Cardiac septum (tissue), 1 donor: ENCODE results near the gene GPN1. TPM values are rescaled to one million over a fixed set of nuclear protein-coding genes. Genes with fewer than 3 reads are reported as not detected.
"Not testable (repeated sequence)": the region's sequence is repeated elsewhere in the genome, so short reads cannot be mapped to it uniquely, and the experiment has no call there.

Experiments used
- DNase-seq: peaks from one replicate; pipeline ENCODE4 v3.0.0-alpha.2; 2020; ENCODE audit warnings: low spot score
- intact Hi-C: fragments of 100-400 bp; cut with DNase I; formaldehyde crosslinking; loops from one replicate; pipeline ENCODE4 v1.14.0; 2022
- long read RNA-seq: library from polyadenylated mRNA; unstranded; transcript quantifications from one replicate; pipeline ENCODE4 v2.0.0, GENCODE V29; 2021
- total RNA-seq: library from RNA; stranded (reverse); fragmentation: NEBNext Ultra II Directional; extraction: Animal tissue kit (Norgen Biotek cat#: 25700); gene quantifications from one replicate; pipeline ENCODE4 v1.2.1, GENCODE V29; 2021
- donor health status: DM: no; HTN: no; CAD: no.

The GPN1 gene
- 17.8 TPM for total RNA-seq
- long read RNA-seq, transcript GPN1-212 (14 exons, 1,832 nt): major isoform, 49 of 53 reads
- long read RNA-seq, partial matches to known transcripts: 0 of 53 reads
- long read RNA-seq, other reads (novel, unspliced or antisense): 4 of 53 reads

- DNase-seq: peak; percentile 95
- intact Hi-C loops: loop anchor here (2.0 to 5.0 kb wide), 2 partner anchors 33 to 46 kb away; partner anchors contain the start of genes SLC4A1AP, SUPT7L and ZNF512
Measured at GRCh38 chr2:27628767-27629709, at the start of gene GPN1, which contains the start of gene CCDC121. TSS of gene GPN1 (plus strand) at chr2:27629050. CDS start at chr2:27629059, 9 bp downstream. TSS of gene CCDC121 (minus strand) at chr2:27629012. CDS start at chr2:27627799, 1,213 bp downstream.

GRCh38 chr2:27581417-27582128 lies 47.3 kb upstream of the GPN1 start:
- intact Hi-C loops: loop anchor here (2.0 to 5.0 kb wide), 2 partner anchors 47 to 89 kb away; partner anchors contain the start of genes CCDC121 and GPN1
- no peak for DNase-seq

- DNase-seq: no peak
- intact Hi-C loops: loop anchor here (2.0 to 5.0 kb wide), 2 partner anchors 47 to 90 kb away; partner anchors contain the start of genes CCDC121 and GPN1
Measured at GRCh38 chr2:27582129-27582694, 46.6 kb upstream of the GPN1 start.

GRCh38 chr2:27582695-27583389 lies 46.0 kb upstream of the GPN1 start, which contains the start of gene ZNF512:
TSS of gene ZNF512 (plus strand) at chr2:27583042. CDS start at chr2:27583113, 71 bp downstream.
- peak; percentile 96 for DNase-seq
- intact Hi-C loops: loop anchor here (2.0 to 5.0 kb wide), 2 partner anchors 46 to 91 kb away; partner anchors contain the start of genes CCDC121 and GPN1

- intact Hi-C loops: loop anchor here (2.0 to 5.0 kb wide), 2 partner anchors 45 to 91 kb away; partner anchors contain the start of genes CCDC121 and GPN1
- DNase-seq: no peak
Measured at GRCh38 chr2:27583390-27583915, 45.4 kb upstream of the GPN1 start.

- no peak for DNase-seq
- intact Hi-C loops: loop anchor here (5.0 kb wide), 1 partner anchor 92 kb away; no protein-coding TSS in a partner anchor
Measured at GRCh38 chr2:27584597-27584996, 44.3 kb upstream of the GPN1 start.

- no peak for DNase-seq
- intact Hi-C loops: no loop called here
Measured at GRCh38 chr2:27587025-27587424, 41.8 kb upstream of the GPN1 start.

GRCh38 chr2:27588308-27588707 lies 40.5 kb upstream of the GPN1 start:
- no peak for DNase-seq
- intact Hi-C loops: no loop called here

- intact Hi-C loops: no loop called here
- no peak for DNase-seq
Measured at GRCh38 chr2:27591745-27592144, 37.1 kb upstream of the GPN1 start.

- intact Hi-C loops: no loop called here
- DNase-seq: no peak
Measured at GRCh38 chr2:27593240-27593639, 35.6 kb upstream of the GPN1 start.

- intact Hi-C loops, DNase-seq: not testable (repeated sequence)
Measured at GRCh38 chr2:27594020-27594703, 34.7 kb upstream of the GPN1 start.

- DNase-seq, intact Hi-C loops: not testable (repeated sequence)
Measured at GRCh38 chr2:27595412-27595811, 33.4 kb upstream of the GPN1 start.

- intact Hi-C loops: no loop called here
- DNase-seq: no peak
Measured at GRCh38 chr2:27596627-27597026, 32.2 kb upstream of the GPN1 start.

- DNase-seq: no peak
- intact Hi-C loops: no loop called here
Measured at GRCh38 chr2:27606611-27607010, 22.2 kb upstream of the GPN1 start.

- intact Hi-C loops: no loop called here
- DNase-seq: no peak
Measured at GRCh38 chr2:27613985-27614384, 14.9 kb upstream of the GPN1 start.

- DNase-seq: no peak
- intact Hi-C loops: no loop called here
Measured at GRCh38 chr2:27615316-27615715, 13.5 kb upstream of the GPN1 start.

- no peak for DNase-seq
- intact Hi-C loops: no loop called here
Measured at GRCh38 chr2:27621524-27621923, 7.3 kb upstream of the GPN1 start.

GRCh38 chr2:27622921-27623384 lies 5.9 kb upstream of the GPN1 start:
- intact Hi-C loops: no loop called here
- no peak for DNase-seq
